WTC11 (cell line): ENCODE results near the gene GFOD2. TPM values are rescaled to one million over a fixed set of nuclear protein-coding genes. Genes with fewer than 3 reads are reported as not detected.
A peak's percentile ranks its signal among the peaks of the same experiment; 100 is the strongest.

ENCODE experiments used
- CREB1 ChIP-seq: sonication (generic); formaldehyde crosslinking; IDR thresholded peaks from 2 replicates; pipeline ENCODE4 v1.8.0; 2023; ENCODE audit warnings: mild to moderate bottlenecking, missing genetic modification reagents
- E2F1 ChIP-seq: sonication (generic); formaldehyde crosslinking; IDR thresholded peaks from 2 replicates; pipeline ENCODE4 v1.8.0; 2022; ENCODE audit warnings: mild to moderate bottlenecking, missing genetic modification reagents
- FOXK1 ChIP-seq: sonication (generic); formaldehyde crosslinking; IDR thresholded peaks from 2 replicates; pipeline ENCODE4 v1.8.0; 2022; ENCODE audit warnings: mild to moderate bottlenecking, moderate library complexity, missing genetic modification reagents
- FOXP1 ChIP-seq: sonication (generic); formaldehyde crosslinking; IDR thresholded peaks from 2 replicates; pipeline ENCODE4 v1.8.0; 2022; ENCODE audit warnings: missing genetic modification reagents, mild to moderate bottlenecking, moderate library complexity, borderline replicate concordance
- HMGA2 ChIP-seq: fragments of 250-450 bp; sonication (Bioruptor Pico); IDR thresholded peaks from 2 replicates; pipeline ENCODE4 v1.4.0; 2021; ENCODE audit warnings: mild to moderate bottlenecking, moderate library complexity
- HMGXB4 ChIP-seq: sonication (generic); formaldehyde crosslinking; IDR thresholded peaks from 2 replicates; pipeline ENCODE4 v1.8.1; 2023; ENCODE audit warnings: mild to moderate bottlenecking, moderate library complexity, missing genetic modification reagents
- MXD4 ChIP-seq: fragments of 250-450 bp; sonication (Bioruptor Pico); IDR thresholded peaks from 2 replicates; pipeline ENCODE4 v1.8.0; 2021; ENCODE audit warnings: mild to moderate bottlenecking, moderate library complexity, borderline replicate concordance
- NFATC4 ChIP-seq: fragments of 250-450 bp; sonication (Bioruptor Pico); IDR thresholded peaks from 2 replicates; pipeline ENCODE4 v1.9.0; 2021; ENCODE audit warnings: mild to moderate bottlenecking
- NFE2L1 ChIP-seq: sonication (generic); formaldehyde crosslinking; IDR thresholded peaks from 2 replicates; pipeline ENCODE4 v1.8.1; 2023; ENCODE audit warnings: missing genetic modification reagents
- NR3C1 ChIP-seq: sonication (generic); formaldehyde crosslinking; conservative IDR thresholded peaks from 2 replicates; pipeline ENCODE4 v1.8.1; 2023; ENCODE audit warnings: low read depth, mild to moderate bottlenecking, missing genetic modification reagents
- OVOL2 ChIP-seq: fragments of 250-450 bp; sonication (Bioruptor Pico); IDR thresholded peaks from 2 replicates; pipeline ENCODE4 v1.9.0; 2021; ENCODE audit warnings: mild to moderate bottlenecking, borderline replicate concordance
- PRRX2 ChIP-seq: fragments of 250-450 bp; sonication (Bioruptor Pico); IDR thresholded peaks from 2 replicates; pipeline ENCODE4 v1.8.0; 2021; ENCODE audit warnings: mild to moderate bottlenecking
- RORB ChIP-seq: fragments of 250-450 bp; sonication (Bioruptor Pico); IDR thresholded peaks from 2 replicates; pipeline ENCODE4 v1.9.0; 2021; ENCODE audit warnings: mild to moderate bottlenecking
- TCF7 ChIP-seq: sonication (generic); formaldehyde crosslinking; IDR thresholded peaks from 2 replicates; pipeline ENCODE4 v1.8.0; 2022; ENCODE audit warnings: mild to moderate bottlenecking, low read depth, missing genetic modification reagents, moderate library complexity
- TP53 ChIP-seq: sonication (generic); formaldehyde crosslinking; IDR thresholded peaks from 2 replicates; pipeline ENCODE4 v1.8.1; 2023; ENCODE audit warnings: mild to moderate bottlenecking, missing genetic modification reagents
- ZBTB21 ChIP-seq: sonication (generic); formaldehyde crosslinking; IDR thresholded peaks from 2 replicates; pipeline ENCODE4 v1.8.1; 2023; ENCODE audit warnings: mild to moderate bottlenecking, missing genetic modification reagents, borderline replicate concordance
- ZNF416 ChIP-seq: fragments of 250-450 bp; sonication (Bioruptor Pico); IDR thresholded peaks from 2 replicates; pipeline ENCODE4 v1.9.0; 2021; ENCODE audit warnings: mild to moderate bottlenecking, inconsistent platforms
- total RNA-seq: library from RNA; stranded (reverse); gene quantifications from 3 replicates; pipeline ENCODE4 v1.2.3, GENCODE V29; 2021
- TF ChIP-seq, protein P1 (sequence below): sonication (generic); formaldehyde crosslinking; IDR thresholded peaks from 2 replicates; pipeline ENCODE4 v1.8.0; 2023; ENCODE audit warnings: missing genetic modification reagents, mild to moderate bottlenecking, borderline replicate concordance
- TF ChIP-seq, protein P2 (sequence below): sonication (generic); formaldehyde crosslinking; IDR thresholded peaks from 2 replicates; pipeline ENCODE4 v1.8.0; 2022; ENCODE audit warnings: mild to moderate bottlenecking, missing genetic modification reagents
- TF ChIP-seq, protein P3 (sequence below): fragments of 250-450 bp; sonication (Bioruptor Pico); IDR thresholded peaks from 2 replicates; pipeline ENCODE4 v2.1.2; 2022; ENCODE audit warnings: mild to moderate bottlenecking, moderate library complexity
- TF ChIP-seq, protein P4 (sequence below): fragments of 250-450 bp; sonication (Bioruptor Pico); IDR thresholded peaks from 2 replicates; pipeline ENCODE4 v1.8.0; 2021; ENCODE audit warnings: mild to moderate bottlenecking
- TF ChIP-seq, protein P5 (sequence below): sonication (generic); formaldehyde crosslinking; IDR thresholded peaks from 2 replicates; pipeline ENCODE4 v1.8.0; 2023; ENCODE audit warnings: mild to moderate bottlenecking, missing genetic modification reagents
- TF ChIP-seq, protein P6 (sequence below): sonication (generic); formaldehyde crosslinking; IDR thresholded peaks from 2 replicates; pipeline ENCODE4 v1.8.1; 2023; ENCODE audit warnings: mild to moderate bottlenecking, missing genetic modification reagents, moderate library complexity
- TF ChIP-seq, protein P7 (sequence below): sonication (generic); formaldehyde crosslinking; IDR thresholded peaks from 2 replicates; pipeline ENCODE4 v1.8.0; 2022; ENCODE audit warnings: mild to moderate bottlenecking, missing genetic modification reagents

The GFOD2 gene
- total RNA-seq, 1 experiment from 2014 or later, result 29.5 TPM

DNA sequence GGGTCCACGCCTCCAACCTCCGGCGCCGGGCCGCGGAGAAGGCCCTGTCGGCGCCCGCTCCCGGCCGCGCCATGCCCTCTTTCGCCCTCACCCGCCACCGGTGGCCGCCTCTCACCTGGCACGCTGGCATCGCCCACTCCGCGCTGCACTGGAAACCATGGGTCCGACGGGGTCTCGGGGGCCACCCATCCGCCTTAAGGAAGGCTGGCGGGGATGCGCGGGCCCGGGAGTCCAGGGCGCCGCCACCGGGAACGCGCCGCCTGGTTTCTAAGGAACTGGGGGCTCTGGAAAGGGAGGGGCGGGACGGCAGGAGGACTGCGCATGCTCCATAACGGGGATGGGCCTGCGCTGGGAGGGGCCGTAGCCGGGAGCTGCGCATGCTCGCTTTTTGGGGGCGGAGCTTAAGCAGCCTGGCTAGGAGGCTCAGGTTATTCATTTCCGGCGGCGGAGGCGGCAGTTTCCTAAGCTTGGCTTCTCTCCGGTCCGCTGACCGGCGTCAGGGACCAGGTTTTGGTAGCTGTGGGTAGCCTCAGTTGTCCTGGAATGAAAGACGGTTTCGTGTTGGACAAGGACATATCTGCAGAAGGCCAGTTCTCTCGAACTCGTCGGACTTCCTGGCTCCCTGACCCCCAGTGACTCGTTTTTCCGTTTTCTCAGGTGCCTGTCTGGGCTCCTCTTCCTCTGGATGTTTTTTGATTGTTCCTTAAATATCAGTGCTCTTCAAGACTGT, at the start of gene GFOD2 (continued):
- TF ChIP-seq, protein P1, sequence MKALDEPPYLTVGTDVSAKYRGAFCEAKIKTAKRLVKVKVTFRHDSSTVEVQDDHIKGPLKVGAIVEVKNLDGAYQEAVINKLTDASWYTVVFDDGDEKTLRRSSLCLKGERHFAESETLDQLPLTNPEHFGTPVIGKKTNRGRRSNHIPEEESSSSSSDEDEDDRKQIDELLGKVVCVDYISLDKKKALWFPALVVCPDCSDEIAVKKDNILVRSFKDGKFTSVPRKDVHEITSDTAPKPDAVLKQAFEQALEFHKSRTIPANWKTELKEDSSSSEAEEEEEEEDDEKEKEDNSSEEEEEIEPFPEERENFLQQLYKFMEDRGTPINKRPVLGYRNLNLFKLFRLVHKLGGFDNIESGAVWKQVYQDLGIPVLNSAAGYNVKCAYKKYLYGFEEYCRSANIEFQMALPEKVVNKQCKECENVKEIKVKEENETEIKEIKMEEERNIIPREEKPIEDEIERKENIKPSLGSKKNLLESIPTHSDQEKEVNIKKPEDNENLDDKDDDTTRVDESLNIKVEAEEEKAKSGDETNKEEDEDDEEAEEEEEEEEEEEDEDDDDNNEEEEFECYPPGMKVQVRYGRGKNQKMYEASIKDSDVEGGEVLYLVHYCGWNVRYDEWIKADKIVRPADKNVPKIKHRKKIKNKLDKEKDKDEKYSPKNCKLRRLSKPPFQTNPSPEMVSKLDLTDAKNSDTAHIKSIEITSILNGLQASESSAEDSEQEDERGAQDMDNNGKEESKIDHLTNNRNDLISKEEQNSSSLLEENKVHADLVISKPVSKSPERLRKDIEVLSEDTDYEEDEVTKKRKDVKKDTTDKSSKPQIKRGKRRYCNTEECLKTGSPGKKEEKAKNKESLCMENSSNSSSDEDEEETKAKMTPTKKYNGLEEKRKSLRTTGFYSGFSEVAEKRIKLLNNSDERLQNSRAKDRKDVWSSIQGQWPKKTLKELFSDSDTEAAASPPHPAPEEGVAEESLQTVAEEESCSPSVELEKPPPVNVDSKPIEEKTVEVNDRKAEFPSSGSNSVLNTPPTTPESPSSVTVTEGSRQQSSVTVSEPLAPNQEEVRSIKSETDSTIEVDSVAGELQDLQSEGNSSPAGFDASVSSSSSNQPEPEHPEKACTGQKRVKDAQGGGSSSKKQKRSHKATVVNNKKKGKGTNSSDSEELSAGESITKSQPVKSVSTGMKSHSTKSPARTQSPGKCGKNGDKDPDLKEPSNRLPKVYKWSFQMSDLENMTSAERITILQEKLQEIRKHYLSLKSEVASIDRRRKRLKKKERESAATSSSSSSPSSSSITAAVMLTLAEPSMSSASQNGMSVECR (CRISPR knock-in tag), result peak; percentile 81; the same call in 1 of the 2 replicates
- TF ChIP-seq ZNF416 (CRISPR knock-in tag) (no peak), TCF7 (CRISPR knock-in tag) (no peak), HMGA2 (no peak), TP53 (CRISPR knock-in tag) (0 out of 2 replicates have a peak, but pooled peaks have one; percentile 53), RORB (CRISPR knock-in tag) (no peak), FOXP1 (peak; percentile 82; the same call in 1 of the 2 replicates), NFATC4 (no peak), PRRX2 (no peak), HMGXB4 (CRISPR knock-in tag) (peak; percentile 89), CREB1 (no peak), OVOL2 (CRISPR knock-in tag) (no peak), FOXK1 (CRISPR knock-in tag) (no peak), NR3C1 (CRISPR knock-in tag) (no peak), MXD4 (no peak), NFE2L1 (CRISPR knock-in tag) (0 out of 2 replicates have a peak, but pooled peaks have one; percentile 70), E2F1 (CRISPR knock-in tag) (no peak), ZBTB21 (no peak)
- TF ChIP-seq, protein P2, sequence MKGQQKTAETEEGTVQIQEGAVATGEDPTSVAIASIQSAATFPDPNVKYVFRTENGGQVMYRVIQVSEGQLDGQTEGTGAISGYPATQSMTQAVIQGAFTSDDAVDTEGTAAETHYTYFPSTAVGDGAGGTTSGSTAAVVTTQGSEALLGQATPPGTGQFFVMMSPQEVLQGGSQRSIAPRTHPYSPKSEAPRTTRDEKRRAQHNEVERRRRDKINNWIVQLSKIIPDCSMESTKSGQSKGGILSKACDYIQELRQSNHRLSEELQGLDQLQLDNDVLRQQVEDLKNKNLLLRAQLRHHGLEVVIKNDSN (CRISPR knock-in tag), result peak; percentile 41; the same call in 1 of the 2 replicates
- TF ChIP-seq, protein P3, sequence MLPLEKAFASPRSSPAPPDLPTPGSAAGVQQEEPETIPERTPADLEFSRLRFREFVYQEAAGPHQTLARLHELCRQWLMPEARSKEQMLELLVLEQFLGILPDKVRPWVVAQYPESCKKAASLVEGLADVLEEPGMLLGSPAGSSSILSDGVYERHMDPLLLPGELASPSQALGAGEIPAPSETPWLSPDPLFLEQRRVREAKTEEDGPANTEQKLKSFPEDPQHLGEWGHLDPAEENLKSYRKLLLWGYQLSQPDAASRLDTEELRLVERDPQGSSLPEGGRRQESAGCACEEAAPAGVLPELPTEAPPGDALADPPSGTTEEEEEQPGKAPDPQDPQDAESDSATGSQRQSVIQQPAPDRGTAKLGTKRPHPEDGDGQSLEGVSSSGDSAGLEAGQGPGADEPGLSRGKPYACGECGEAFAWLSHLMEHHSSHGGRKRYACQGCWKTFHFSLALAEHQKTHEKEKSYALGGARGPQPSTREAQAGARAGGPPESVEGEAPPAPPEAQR (CRISPR knock-in tag), result no peak
- TF ChIP-seq, protein P4, sequence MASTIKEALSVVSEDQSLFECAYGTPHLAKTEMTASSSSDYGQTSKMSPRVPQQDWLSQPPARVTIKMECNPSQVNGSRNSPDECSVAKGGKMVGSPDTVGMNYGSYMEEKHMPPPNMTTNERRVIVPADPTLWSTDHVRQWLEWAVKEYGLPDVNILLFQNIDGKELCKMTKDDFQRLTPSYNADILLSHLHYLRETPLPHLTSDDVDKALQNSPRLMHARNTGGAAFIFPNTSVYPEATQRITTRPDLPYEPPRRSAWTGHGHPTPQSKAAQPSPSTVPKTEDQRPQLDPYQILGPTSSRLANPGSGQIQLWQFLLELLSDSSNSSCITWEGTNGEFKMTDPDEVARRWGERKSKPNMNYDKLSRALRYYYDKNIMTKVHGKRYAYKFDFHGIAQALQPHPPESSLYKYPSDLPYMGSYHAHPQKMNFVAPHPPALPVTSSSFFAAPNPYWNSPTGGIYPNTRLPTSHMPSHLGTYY (CRISPR knock-in tag), result no peak
- TF ChIP-seq, protein P5, sequence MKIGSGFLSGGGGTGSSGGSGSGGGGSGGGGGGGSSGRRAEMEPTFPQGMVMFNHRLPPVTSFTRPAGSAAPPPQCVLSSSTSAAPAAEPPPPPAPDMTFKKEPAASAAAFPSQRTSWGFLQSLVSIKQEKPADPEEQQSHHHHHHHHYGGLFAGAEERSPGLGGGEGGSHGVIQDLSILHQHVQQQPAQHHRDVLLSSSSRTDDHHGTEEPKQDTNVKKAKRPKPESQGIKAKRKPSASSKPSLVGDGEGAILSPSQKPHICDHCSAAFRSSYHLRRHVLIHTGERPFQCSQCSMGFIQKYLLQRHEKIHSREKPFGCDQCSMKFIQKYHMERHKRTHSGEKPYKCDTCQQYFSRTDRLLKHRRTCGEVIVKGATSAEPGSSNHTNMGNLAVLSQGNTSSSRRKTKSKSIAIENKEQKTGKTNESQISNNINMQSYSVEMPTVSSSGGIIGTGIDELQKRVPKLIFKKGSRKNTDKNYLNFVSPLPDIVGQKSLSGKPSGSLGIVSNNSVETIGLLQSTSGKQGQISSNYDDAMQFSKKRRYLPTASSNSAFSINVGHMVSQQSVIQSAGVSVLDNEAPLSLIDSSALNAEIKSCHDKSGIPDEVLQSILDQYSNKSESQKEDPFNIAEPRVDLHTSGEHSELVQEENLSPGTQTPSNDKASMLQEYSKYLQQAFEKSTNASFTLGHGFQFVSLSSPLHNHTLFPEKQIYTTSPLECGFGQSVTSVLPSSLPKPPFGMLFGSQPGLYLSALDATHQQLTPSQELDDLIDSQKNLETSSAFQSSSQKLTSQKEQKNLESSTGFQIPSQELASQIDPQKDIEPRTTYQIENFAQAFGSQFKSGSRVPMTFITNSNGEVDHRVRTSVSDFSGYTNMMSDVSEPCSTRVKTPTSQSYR (CRISPR knock-in tag), result no peak
- TF ChIP-seq, protein P6, sequence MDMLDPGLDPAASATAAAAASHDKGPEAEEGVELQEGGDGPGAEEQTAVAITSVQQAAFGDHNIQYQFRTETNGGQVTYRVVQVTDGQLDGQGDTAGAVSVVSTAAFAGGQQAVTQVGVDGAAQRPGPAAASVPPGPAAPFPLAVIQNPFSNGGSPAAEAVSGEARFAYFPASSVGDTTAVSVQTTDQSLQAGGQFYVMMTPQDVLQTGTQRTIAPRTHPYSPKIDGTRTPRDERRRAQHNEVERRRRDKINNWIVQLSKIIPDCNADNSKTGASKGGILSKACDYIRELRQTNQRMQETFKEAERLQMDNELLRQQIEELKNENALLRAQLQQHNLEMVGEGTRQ (CRISPR knock-in tag), result no peak
- TF ChIP-seq, protein P7, sequence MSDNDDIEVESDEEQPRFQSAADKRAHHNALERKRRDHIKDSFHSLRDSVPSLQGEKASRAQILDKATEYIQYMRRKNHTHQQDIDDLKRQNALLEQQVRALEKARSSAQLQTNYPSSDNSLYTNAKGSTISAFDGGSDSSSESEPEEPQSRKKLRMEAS (CRISPR knock-in tag), result peak; percentile 56; the same call in 1 of the 2 replicates
